Muscle layer of duodenum (tissue), 2 donors: ENCODE results near the gene THADA.
A peak's percentile ranks its signal among the peaks of the same experiment; 100 is the strongest.

ENCODE experiments used
- H3K27ac ChIP-seq: one replicate; pipeline ENCODE4 v1.7.0; 2013; ENCODE audit warnings: mild to moderate bottlenecking, low read length
- H3K27me3 ChIP-seq: one replicate; pipeline ENCODE4 v1.7.0; 2013; ENCODE audit warnings: low read depth, mild to moderate bottlenecking, control low read depth, low read length
- H3K36me3 ChIP-seq, 2 donors: one replicate each; pipeline ENCODE4 v1.7.0; 2013; ENCODE audit warnings: low read length in 2 of 2, control low read depth in 1 of 2, mild to moderate bottlenecking in 1 of 2; ENCODE audit not compliant: insufficient read depth in 2 of 2, control insufficient read depth in 1 of 2
- H3K4me1 ChIP-seq, 2 donors: one replicate each; pipeline ENCODE4 v1.7.0; 2013; ENCODE audit warnings: low read length in 2 of 2, mild to moderate bottlenecking in 2 of 2, control low read depth in 1 of 2, moderate library complexity in 1 of 2; ENCODE audit not compliant: insufficient read depth in 2 of 2, control insufficient read depth in 1 of 2
- H3K4me3 ChIP-seq, 2 donors: one replicate each; pipeline ENCODE4 v1.7.0; 2013; ENCODE audit warnings: low read length in 2 of 2, low read depth in 1 of 2, mild to moderate bottlenecking in 1 of 2
- H3K9me3 ChIP-seq, 2 donors: one replicate each; pipeline ENCODE4 v1.7.0; 2013; ENCODE audit warnings: low read length in 2 of 2, control low read depth in 1 of 2, mild to moderate bottlenecking in 1 of 2; ENCODE audit not compliant: control insufficient read depth in 1 of 2
- donor health status: healthy.

The THADA gene

DNA sequence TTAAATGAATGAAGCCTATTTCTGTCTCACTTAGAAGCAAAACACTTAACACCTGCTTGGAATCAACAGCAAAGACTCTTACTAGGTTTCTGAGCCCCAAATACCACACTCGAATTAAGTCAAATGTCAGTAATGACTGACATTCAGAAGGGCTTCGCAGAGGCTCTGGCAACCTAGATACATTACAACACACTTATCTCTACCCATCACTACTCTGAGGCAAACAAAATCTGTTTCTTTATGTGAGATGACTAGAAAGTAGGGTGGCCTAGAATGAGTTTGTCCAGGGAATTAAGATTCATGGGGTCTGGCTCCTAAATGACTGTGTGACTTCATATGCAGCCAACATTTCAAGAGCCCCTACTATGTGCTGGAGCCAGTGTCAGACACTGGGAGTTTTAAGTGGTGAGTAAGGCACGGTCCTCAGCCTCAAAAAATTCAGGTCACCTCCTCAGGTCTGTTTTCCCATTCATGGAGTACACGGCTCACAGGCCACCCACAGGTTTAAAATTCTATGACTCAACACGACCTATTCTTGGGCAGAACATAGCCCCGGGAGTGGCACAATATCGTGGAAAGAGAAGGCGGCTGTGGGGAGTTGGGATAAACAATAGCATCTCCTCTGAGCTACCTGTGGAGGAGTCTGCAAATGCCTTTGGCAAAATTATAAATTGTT, 219.2 kb downstream of the THADA start:
- Histone ChIP-seq H3K4me3 (no peak overlapping the region), H3K4me1 (peaks cover 0 to 17% of the 10 kb centered on the region in 2 donors), H3K36me3 (no peaks in the 10 kb centered on the region), H3K9me3 (no peaks in the 10 kb centered on the region), H3K27me3 (no peaks in the 10 kb centered on the region), H3K27ac (no peak overlapping the region)

DNA sequence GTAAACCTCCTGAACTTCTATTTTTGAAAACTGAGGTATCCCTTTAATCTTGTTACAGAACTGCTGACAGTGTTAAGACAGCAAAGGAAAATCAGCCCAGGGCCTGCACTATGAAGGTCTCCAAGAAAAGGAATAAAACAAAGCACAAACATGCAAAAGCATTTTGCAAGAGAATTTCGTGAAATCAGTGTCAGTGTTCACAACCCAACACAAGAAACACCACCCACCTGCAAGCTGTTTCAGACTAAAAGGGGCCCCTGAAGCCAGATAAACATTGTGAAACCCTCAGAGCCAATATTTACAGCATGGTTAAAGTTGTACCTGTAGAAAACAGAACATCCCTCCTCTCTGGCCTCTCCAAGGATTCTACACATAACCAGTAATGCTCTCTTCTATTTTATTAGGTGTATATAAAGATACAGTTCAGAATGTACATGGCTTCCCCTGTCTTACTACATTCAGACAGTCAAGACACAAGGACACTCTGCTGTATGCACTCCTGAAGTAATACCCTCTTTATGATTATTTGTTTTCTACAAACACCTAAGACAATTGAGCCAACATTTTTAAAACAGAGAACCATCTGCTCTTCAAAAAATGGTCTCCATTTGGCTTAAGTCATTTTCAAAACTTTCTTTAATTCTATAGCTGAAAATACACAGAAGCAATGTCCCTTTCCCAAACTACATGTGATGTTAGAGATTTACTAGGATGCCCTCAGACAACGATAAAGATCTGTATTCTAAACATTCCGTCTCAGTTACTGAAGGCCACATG, 219.9 kb downstream of the THADA start:
- Histone ChIP-seq H3K4me3 (no peak overlapping the region), H3K4me1 (peaks cover 0 to 25% of the 10 kb centered on the region in 2 donors), H3K27me3 (no peaks in the 10 kb centered on the region), H3K27ac (no peak overlapping the region), H3K36me3 (no peaks in the 10 kb centered on the region), H3K9me3 (no peaks in the 10 kb centered on the region)

DNA sequence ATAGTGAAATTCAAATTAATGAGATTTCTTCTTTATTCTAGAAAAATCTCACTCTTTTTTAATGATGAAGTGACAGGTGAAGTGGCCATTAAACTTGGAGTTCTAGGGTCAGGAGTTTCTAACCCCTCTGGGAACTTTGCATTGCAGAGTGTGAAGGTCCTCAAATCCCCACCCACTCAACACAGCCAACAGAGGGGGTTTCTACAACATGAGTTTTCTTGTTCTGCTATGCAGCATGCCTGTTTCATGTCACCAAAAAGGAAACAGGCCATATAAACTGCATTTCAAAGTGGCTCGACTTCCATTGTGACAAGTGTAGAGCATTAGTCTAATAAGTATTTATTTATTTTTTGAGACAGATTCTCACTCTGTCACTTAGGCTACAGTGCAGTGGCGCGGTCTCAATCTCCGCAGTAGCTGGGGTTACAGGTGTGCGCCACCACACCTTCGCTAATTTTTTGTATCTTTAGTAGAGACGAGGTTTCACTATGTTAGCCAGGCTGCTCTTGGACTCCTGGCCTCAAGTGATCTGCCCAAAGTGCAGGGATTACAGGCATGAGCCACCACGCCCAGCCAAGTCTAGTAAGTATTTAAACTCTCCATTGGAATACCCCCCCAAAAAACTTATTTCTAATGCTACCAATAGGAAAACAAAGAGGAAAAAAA, 223.3 kb downstream of the THADA start:
- no peaks in the 10 kb centered on the region for H3K36me3 ChIP-seq
- no peak overlapping the region for H3K27ac ChIP-seq
- H3K4me3 ChIP-seq = no peak overlapping the region
- no peaks in the 10 kb centered on the region for H3K27me3 ChIP-seq
- peaks cover 7 to 26% of the 10 kb centered on the region in 2 donors for H3K4me1 ChIP-seq
- no peaks in the 10 kb centered on the region for H3K9me3 ChIP-seq

DNA sequence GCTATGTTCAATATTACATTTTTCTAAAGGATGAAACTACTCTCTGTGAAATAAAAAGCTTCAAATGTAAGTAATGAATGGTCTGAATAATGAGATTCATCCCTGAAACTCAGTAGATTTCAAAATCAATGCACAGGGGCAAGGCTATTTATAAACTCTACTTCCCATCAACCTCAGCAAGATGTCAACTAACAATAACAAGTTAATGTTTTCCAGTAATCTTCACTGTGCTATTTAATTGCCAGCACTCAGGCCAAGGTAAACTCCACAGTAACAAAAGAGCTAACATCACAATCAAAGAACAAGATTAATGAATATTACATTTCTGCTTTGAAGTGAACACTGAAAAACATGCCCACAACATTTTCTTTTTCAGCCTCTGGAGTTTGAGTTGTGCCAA, 225.1 kb downstream of the THADA start:
- Histone ChIP-seq H3K36me3 (no peaks in the 10 kb centered on the region), H3K4me1 (peaks cover 7 to 17% of the 10 kb centered on the region in 2 donors), H3K9me3 (no peaks in the 10 kb centered on the region), H3K4me3 (no peak overlapping the region), H3K27ac (no peak overlapping the region), H3K27me3 (no peaks in the 10 kb centered on the region)

DNA sequence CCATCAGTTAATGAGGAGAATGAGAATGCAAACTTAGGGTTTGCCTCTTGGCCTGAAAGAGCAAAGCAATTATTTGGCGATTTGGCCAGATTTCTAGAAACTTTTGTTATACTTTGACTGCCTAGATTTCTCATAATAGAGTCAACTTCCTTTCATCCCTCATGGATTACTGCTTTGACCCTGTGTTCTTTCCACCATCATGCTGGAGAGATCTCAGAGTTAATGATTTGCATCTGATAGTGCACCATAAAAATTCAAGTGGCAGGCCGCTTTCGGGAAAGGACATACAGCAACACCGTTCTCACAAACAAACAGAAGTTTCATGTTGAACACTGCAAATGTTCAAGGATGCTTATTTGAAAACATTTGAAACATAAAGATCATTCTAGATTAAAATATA, 225.7 kb downstream of the THADA start:
- Histone ChIP-seq H3K4me3 (no peak overlapping the region), H3K27ac (peak overlapping the region; percentile 10), H3K4me1 (peaks cover 7 to 16% of the 10 kb centered on the region in 2 donors), H3K27me3 (no peaks in the 10 kb centered on the region), H3K9me3 (no peaks in the 10 kb centered on the region), H3K36me3 (no peaks in the 10 kb centered on the region)

DNA sequence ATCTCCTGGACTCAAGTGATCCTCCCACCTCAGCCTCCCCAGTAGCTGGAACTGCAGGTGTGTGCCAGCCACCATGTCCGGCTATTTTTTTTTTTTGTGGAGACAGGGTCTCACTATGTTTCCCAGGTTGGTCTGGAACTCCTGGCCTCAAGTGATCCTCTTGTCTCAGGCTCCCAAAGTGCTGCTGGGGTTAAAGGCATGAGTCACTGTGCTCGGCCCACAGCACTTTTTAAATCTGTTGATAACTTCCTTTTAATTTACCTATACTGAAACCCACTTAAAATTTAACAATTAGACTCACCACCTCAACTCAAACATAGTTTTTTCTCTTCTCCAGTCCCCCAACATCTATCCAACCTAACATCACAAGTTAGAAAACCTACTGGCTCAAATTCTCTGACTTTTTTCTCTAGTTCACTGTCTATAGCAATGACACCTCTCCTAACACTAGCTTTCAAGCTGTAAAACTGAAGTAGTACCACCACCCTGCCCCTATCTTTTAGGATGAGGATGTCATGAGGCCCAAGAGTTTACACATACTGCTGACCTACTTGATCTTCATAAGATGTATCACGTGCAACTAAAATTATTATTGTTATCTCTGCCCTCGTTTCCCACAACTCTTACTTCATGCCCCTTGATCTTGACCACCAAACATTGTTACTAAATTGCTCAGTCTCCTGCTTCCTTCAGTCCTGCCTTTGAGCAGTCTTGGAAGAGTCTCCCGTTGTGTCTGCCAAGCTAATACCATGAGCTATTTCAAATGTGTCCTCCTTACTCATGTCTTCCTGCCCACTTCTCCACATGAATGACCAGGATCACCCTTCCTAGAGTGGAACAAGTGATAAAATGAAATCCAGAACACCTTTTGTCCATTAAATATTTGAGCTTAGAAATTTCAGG, 227.1 kb downstream of the THADA start:
- Histone ChIP-seq H3K27me3 (no peaks in the 10 kb centered on the region), H3K4me3 (no peak overlapping the region), H3K36me3 (no peaks in the 10 kb centered on the region), H3K9me3 (no peaks in the 10 kb centered on the region), H3K4me1 (peaks cover 7 to 16% of the 10 kb centered on the region in 2 donors), H3K27ac (no peak overlapping the region)

DNA sequence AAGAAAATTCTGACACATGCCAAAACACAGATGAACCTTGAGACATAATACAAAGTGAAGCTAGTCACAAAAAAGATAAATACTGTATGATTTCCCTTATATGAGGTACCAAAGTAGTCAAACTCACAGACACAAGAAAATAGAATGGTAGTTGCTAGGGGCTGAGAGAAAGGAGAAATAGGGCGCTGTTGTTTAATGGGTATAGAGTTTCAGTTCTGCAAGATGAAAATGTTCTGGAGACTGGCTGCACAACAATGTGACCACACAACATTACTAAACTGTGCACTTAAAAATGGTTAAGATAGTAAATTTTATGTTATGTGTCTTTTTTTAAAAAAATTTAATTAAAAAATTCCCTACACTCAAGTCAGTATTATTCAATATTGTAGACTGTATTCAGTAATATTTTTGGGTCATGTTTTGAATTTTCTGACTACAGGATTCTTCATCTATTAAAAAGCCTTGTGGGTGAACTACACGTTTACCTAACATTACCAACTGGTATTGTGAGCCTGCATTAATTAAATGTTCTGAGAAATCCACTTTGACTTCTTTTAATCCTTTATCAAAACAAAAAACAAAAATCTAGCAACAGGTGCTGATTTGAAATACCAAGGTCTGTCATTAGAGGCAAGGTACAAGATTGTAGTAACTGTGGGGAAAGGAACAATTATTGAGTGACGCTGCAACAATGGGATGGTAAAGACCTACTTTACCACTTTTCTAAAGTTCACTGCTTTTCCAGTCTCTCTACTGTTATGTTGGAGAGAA, 228.6 kb downstream of the THADA start:
- H3K4me1 ChIP-seq = peaks cover 7 to 13% of the 10 kb centered on the region in 2 donors
- no peaks in the 10 kb centered on the region for H3K36me3 ChIP-seq
- no peak overlapping the region for H3K4me3 ChIP-seq
- H3K27me3 ChIP-seq = no peaks in the 10 kb centered on the region
- no peak overlapping the region for H3K27ac ChIP-seq
- no peaks in the 10 kb centered on the region for H3K9me3 ChIP-seq

DNA sequence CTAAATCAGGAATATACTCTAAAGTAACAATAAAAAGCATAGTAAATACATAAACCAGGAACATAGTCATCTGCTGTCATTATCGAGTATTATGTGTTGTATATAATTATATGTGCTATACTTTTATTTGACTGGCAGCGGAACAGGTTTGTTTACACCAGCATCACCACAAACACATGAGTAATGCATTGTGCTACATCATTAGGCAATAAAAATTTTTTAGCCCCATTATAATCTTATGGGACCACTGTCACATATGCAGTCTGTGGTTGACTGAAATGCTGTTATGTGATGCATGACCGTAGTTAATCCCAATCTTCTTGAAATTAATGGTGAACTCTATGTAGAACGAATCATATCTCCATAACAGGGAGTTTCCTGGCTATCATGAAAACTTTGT, 232.7 kb downstream of the THADA start:
- H3K36me3 ChIP-seq = no peaks in the 10 kb centered on the region
- H3K4me3 ChIP-seq = no peak overlapping the region
- no peaks in the 10 kb centered on the region for H3K9me3 ChIP-seq
- H3K27me3 ChIP-seq = no peaks in the 10 kb centered on the region
- no peak overlapping the region for H3K27ac ChIP-seq
- H3K4me1 ChIP-seq = peaks cover 0 to 10% of the 10 kb centered on the region in 2 donors

DNA sequence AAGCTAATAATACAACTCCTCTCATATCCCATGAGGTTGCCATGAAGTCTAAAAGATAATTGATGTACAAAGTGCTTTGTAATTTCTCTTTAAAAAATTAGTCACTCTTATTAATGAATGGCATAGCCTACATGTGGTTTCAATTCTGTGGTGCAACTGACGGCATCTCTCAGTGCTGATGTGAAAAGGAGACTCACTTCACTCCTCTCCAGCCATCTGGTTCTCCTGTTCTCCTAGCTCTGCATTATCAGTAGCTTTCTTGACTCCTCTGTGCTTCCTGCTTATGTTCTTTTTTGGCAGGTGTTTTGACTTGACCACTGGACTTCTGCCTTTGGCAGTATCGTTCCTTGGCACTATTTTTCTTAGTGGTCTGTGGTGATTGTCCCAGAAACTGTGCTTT, 234.6 kb downstream of the THADA start:
- no peaks in the 10 kb centered on the region for H3K9me3 ChIP-seq
- H3K4me1 ChIP-seq = peaks cover 0 to 26% of the 10 kb centered on the region in 2 donors
- no peak overlapping the region for H3K4me3 ChIP-seq
- no peak overlapping the region for H3K27ac ChIP-seq
- H3K36me3 ChIP-seq = no peaks in the 10 kb centered on the region
- H3K27me3 ChIP-seq = no peaks in the 10 kb centered on the region

DNA sequence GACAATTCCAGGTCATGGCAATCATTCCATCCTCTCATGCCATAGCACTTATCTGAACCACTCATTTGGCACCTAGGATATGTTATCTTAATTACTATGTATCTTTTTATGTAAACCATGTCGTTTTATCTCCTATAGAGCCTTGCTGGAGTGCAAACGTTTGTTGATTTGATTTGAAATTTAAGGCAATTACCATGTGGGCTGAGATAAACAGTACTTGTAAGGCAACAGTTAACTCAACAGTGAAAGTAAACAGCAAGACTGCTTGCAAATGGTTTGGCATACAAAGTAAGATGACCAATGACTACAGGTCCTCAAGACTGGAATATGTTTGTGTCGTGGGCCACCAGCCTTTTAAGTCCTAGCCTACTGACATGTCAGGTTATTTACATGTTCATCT, 235.7 kb downstream of the THADA start:
- Histone ChIP-seq H3K27ac (no peak overlapping the region), H3K4me3 (no peak overlapping the region), H3K9me3 (no peaks in the 10 kb centered on the region), H3K4me1 (peaks cover 0 to 32% of the 10 kb centered on the region in 2 donors), H3K36me3 (no peaks in the 10 kb centered on the region), H3K27me3 (no peaks in the 10 kb centered on the region)
